Measurements from ENCODE around the gene HPGD.

DNA sequence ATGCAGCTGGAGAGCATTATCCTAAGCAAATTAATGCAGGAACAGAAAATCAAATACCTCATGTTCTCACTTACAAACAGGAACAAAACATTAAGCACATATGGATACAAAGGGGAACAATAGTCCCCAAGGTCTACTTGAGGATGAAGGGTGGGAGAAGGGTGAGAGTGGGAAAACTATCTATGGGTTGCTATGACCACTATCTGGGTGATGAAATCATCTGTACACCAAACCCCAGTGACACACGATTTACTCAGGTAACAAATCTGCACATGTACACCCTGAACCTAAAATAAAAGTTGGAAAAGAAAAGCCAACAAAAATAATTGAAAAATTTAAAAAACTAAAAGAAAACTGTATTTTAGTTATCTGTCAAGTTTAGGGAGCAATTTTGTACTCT, 5.9 kb downstream of the HPGD start:
- TF ChIP-seq POLR2A (IDR thresholded peaks at IDR 0.05) (no peak), POLR2AphosphoS5 (IDR thresholded peaks at IDR 0.05; ENCODE audit: insufficient read depth in 1 of 2, low read depth in 1 of 2) (no peak)
